HFF-Myc (cell line): ENCODE results near the gene ZNF219.

Source experiments
- DNase-seq: peaks from one replicate; pipeline ENCODE4 v3.0.0-alpha.2; 2011; ENCODE audit warnings: low read depth; ENCODE audit errors: extremely low read depth
- H3K4me3 ChIP-seq: replicated peaks from 2 replicates; pipeline ENCODE4 v1.5.1; 2011; ENCODE audit warnings: low read depth, mild to moderate bottlenecking, control low read depth, low read length
- CTCF ChIP-seq: IDR thresholded peaks from 2 replicates; pipeline ENCODE4 v1.5.1; 2012; ENCODE audit warnings: mild to moderate bottlenecking, low read depth, low read length, control low read depth; ENCODE audit errors: missing control alignments

Gene ZNF219

GRCh38 chr14:21097636-21098075, 799 bp downstream of the ZNF219 start:
- no peak for TF ChIP-seq CTCF
- DNase-seq: no peak
- H3K4me3 ChIP-seq: peak overlapping the region; percentile 50

GRCh38 chr14:21096978-21097635, 1.3 kb downstream of the ZNF219 start:
- DNase-seq: no peak
- TF ChIP-seq CTCF: no peak
- H3K4me3 ChIP-seq: peak overlapping the region; percentile 50

- TF ChIP-seq CTCF: no peak
- no peak for DNase-seq
- no peak overlapping the region for H3K4me3 ChIP-seq
Observed at GRCh38 chr14:21096438-21096837, 2.0 kb downstream of the ZNF219 start.

GRCh38 chr14:21095430-21096205, 2.8 kb downstream of the ZNF219 start:
- no peak overlapping the region for H3K4me3 ChIP-seq
- no peak for TF ChIP-seq CTCF
- DNase-seq: no peak

- TF ChIP-seq CTCF: peak; percentile 38
- no peak for DNase-seq
- no peak overlapping the region for H3K4me3 ChIP-seq
Observed at GRCh38 chr14:21093769-21094681, 4.4 kb downstream of the ZNF219 start.

- TF ChIP-seq CTCF: no peak
- no peak for DNase-seq
- H3K4me3 ChIP-seq: no peak overlapping the region
Observed at GRCh38 chr14:21093018-21093417, 5.4 kb downstream of the ZNF219 start.
